Measurements from ENCODE around the gene CPVL. TPM values are rescaled to one million over a fixed set of nuclear protein-coding genes. Genes with fewer than 3 reads are reported as not detected.

CPVL gene
- total and polyA plus RNA-seq, 2 of the 8 experiments (the other 6 are each of a cell fraction or from before 2014, with no cell fraction given) = 40.0 to 55.0 TPM

GRCh38 chr7:28958235-28958979, 187.9 kb downstream of the CPVL start, which contains the start of gene TRIL:
Gene TRIL (minus strand): TSS chr7:28958330. CDS start chr7:28958046, 284 bp downstream.
- H3K23me2 ChIP-seq (ENCODE audit: low read depth, low read length) = peaks cover 27% of the 10 kb centered on the region
- 4% methylated on average over 57 of the region's 66 CpGs; no CpG with 5 or more reads in 1 of the 2 experiments for WGBS, 2 experiments (ENCODE audit: extremely low coverage in 1 of 2, insufficient coverage in 1 of 2, insufficient read length in 1 of 2, insufficient replicate concordance in 2 of 2, low coverage in 1 of 2, low lambda C conversion rate in 2 of 2, missing lambda C conversion rate in 1 of 2)
- no peak within 1 kb of the TSS for H3K23ac ChIP-seq (ENCODE audit: insufficient read length)
- H4K8ac ChIP-seq (ENCODE audit: extremely low read depth, insufficient read depth, low read length) = peak within 1 kb of the TSS; percentile 43
- H2BK15ac ChIP-seq (ENCODE audit: low read length) = peak within 1 kb of the TSS; percentile 92; the same call in 1 of the 2 replicates
- no peaks in the 10 kb centered on the region for H3K79me2 ChIP-seq (ENCODE audit: control insufficient read depth in 1 of 2, insufficient read depth in 2 of 2, low read length in 2 of 2)
- H3K36me3 ChIP-seq (ENCODE audit: control insufficient read depth in 2 of 4, insufficient read depth in 4 of 4, low read length in 3 of 4) = no peaks in the 10 kb centered on the region
- no peak within 1 kb of the TSS for H3K27ac ChIP-seq (ENCODE audit: low read depth, low read length)
- peak within 1 kb of the TSS; percentile 68 for H2AFZ ChIP-seq (ENCODE audit: low read length)
- H3K4me3 ChIP-seq (ENCODE audit: extremely low read depth in 1 of 4, insufficient read depth in 2 of 4, low read depth in 3 of 4, low read length in 4 of 4) = peak within 1 kb of the TSS; percentile 46 to 74 (median 62)
- no peaks in the 10 kb centered on the region for H3K79me1 ChIP-seq (ENCODE audit: low read depth, low read length)
- H4K20me1 ChIP-seq (replicated peaks in 1 of 2; ENCODE audit: control insufficient read depth in 1 of 2, insufficient read depth in 2 of 2, low read length in 2 of 2) = peaks cover 0 to 3% of the 10 kb centered on the region in 2 experiments
- H2BK5ac ChIP-seq (ENCODE audit: low read depth, low read length) = peak within 1 kb of the TSS; percentile 6; the same call in 1 of the 2 replicates
- peak within 1 kb of the TSS; percentile 48; the same call in 1 of the 2 replicates for H2BK20ac ChIP-seq (ENCODE audit: low read length)
- peaks cover 6 to 27% (median 22%) of the 10 kb centered on the region in 4 experiments for H3K4me1 ChIP-seq (replicated peaks in 1 of 4; ENCODE audit: control insufficient read depth in 3 of 4, insufficient read depth in 4 of 4, low read length in 3 of 4)
- peak within 1 kb of the TSS; percentile 72 to 93 for H3K4me2 ChIP-seq (ENCODE audit: insufficient read depth in 1 of 2, low read depth in 2 of 2, low read length in 2 of 2)
- H3K9me3 ChIP-seq (ENCODE audit: insufficient read depth in 2 of 2, low read depth in 1 of 2, low read length in 1 of 2) = no peaks in the 10 kb centered on the region
- H3K27me3 ChIP-seq (replicated peaks in 1 of 4; ENCODE audit: control insufficient read depth in 3 of 4, extremely low read depth in 1 of 4, insufficient read depth in 3 of 4, low read length in 3 of 4) = peaks cover 11 to 46% (median 38%) of the 10 kb centered on the region in 4 experiments
- FAIRE-seq = no peak
- H3K9ac ChIP-seq (replicated peaks in 1 of 4; ENCODE audit: extremely low read depth in 1 of 4, low read depth in 3 of 4, low read length in 3 of 4) = peak within 1 kb of the TSS in 2 of 4 experiments; percentile 29 to 34; a peak in 2 of 7 replicates
- H4K91ac ChIP-seq (replicated peaks; ENCODE audit: insufficient read length, low read length) = peak within 1 kb of the TSS; percentile 76
- ChIA-PET CTCF (ENCODE audit: partially characterized antibody) (interaction anchor here (1.0 to 34.2 kb wide), 21 partner anchors 8 to 448 kb away, joined by 3 to 576 read pairs (median 16); no protein-coding TSS in a partner anchor), POLR2A (ENCODE audit: partially characterized antibody) (interaction anchor here (1.0 to 1.4 kb wide), 4 partner anchors 8 to 550 kb away, joined by 3 to 4 read pairs (median 3); no protein-coding TSS in a partner anchor)
- H2BK120ac ChIP-seq (replicated peaks; ENCODE audit: low read depth, low read length) = peak within 1 kb of the TSS; percentile 58
- no peak within 1 kb of the TSS for H2AK5ac ChIP-seq (ENCODE audit: low read depth, low read length)
- peak within 1 kb of the TSS; percentile 65 for H3K4ac ChIP-seq (replicated peaks; ENCODE audit: insufficient read length, low read depth, low read length)
- peak within 1 kb of the TSS; percentile 37 for H3K56ac ChIP-seq (replicated peaks; ENCODE audit: insufficient read length, low read depth, low read length)
- peak in 1 of 2 experiments; percentile 78 for DNase-seq (ENCODE audit: low read depth in 1 of 2, low spot score in 2 of 2)
- peak within 1 kb of the TSS; percentile 98; the same call in 1 of the 2 replicates for H2BK12ac ChIP-seq (ENCODE audit: low read depth, low read length)
- peak within 1 kb of the TSS; percentile 83 for H3K18ac ChIP-seq (ENCODE audit: extremely low read depth, low read length)
- no peak within 1 kb of the TSS for H4K5ac ChIP-seq (ENCODE audit: insufficient read length, low read depth, low read length)
- H3K14ac ChIP-seq (ENCODE audit: insufficient read length) = no peak within 1 kb of the TSS
- TF ChIP-seq SRF (IDR thresholded peaks at IDR 0.05; ENCODE audit: low read depth, low read length) = no peak
- no peak for TF ChIP-seq TCF12 (IDR thresholded peaks at IDR 0.05; ENCODE audit: low read depth, low read length)
- TF ChIP-seq EZH2 (IDR thresholded peaks at IDR 0.05; ENCODE audit: low read depth, low read length, severe bottlenecking) = no peak
- no peak for TF ChIP-seq CTCF (IDR thresholded peaks at IDR 0.05; ENCODE audit: control extremely low read depth in 1 of 3, insufficient read depth in 1 of 3, low read depth in 1 of 3, low read length in 3 of 3)
- TF ChIP-seq BCL11A (IDR thresholded peaks at IDR 0.05; ENCODE audit: low read depth in 2 of 2, low read length in 2 of 2) = no peak
- TF ChIP-seq NRF1 (IDR thresholded peaks at IDR 0.05; ENCODE audit: low read depth, low read length) = no peak
- no peak for TF ChIP-seq MAFK (IDR thresholded peaks at IDR 0.05; ENCODE audit: low read depth, low read length)
- no peak for TF ChIP-seq SIRT6 (IDR thresholded peaks at IDR 0.05; ENCODE audit: low read length)
- no peak for TF ChIP-seq HDAC6 (IDR thresholded peaks at IDR 0.05; ENCODE audit: low read depth, low read length)
- no peak for TF ChIP-seq POLR2A (IDR thresholded peaks at IDR 0.05; ENCODE audit: control extremely low read depth in 1 of 2, low read depth in 2 of 2, low read length in 2 of 2)

All from H1 (cell line).